CD14-positive monocyte (primary cell): ENCODE data around the gene KREMEN1. TPM values are rescaled to one million over a fixed set of nuclear protein-coding genes. Genes with fewer than 3 reads are reported as not detected.

ENCODE experiments used
- DNase-seq, 3 donors: peaks; one replicate each; pipeline ENCODE4 v3.0.0-alpha.2; 2011 to 2022
- H2AFZ ChIP-seq: 2 replicates; pipeline ENCODE4 v1.6.0; 2012; ENCODE audit warnings: mild to moderate bottlenecking, low read depth, low read length, inconsistent platforms; ENCODE audit not compliant: insufficient read depth, poor library complexity, severe bottlenecking
- H3K27ac ChIP-seq, 2 donors: 1 replicate in 1 of 2; 2 replicates in 1 of 2; pipeline ENCODE4 v1.5.1; 2012 to 2013; ENCODE audit warnings: low read length in 2 of 2, control low read depth in 1 of 2, inconsistent platforms in 1 of 2, low read depth in 1 of 2, mild to moderate bottlenecking in 1 of 2
- H3K27me3 ChIP-seq, 2 donors: one replicate each; pipeline versions ENCODE4 v1.6.0 to v1.6.1; 2011 to 2013; ENCODE audit warnings: low read length in 2 of 2; ENCODE audit not compliant: control insufficient read depth in 2 of 2, insufficient read depth in 2 of 2
- H3K36me3 ChIP-seq, 2 donors: replicated peaks in 1 of 2; 1 replicate in 1 of 2; 2 replicates in 1 of 2; pipeline versions ENCODE4 v1.5.1 to v1.6.1; 2012 to 2013; ENCODE audit warnings: low read length in 2 of 2, control low read depth in 1 of 2, inconsistent platforms in 1 of 2, mild to moderate bottlenecking in 1 of 2; ENCODE audit not compliant: insufficient read depth in 2 of 2, control insufficient read depth in 1 of 2
- H3K4me1 ChIP-seq, 2 donors: 1 replicate in 1 of 2; 2 replicates in 1 of 2; pipeline versions ENCODE4 v1.5.1 to v1.6.1; 2012 to 2013; ENCODE audit warnings: low read length in 2 of 2, control low read depth in 1 of 2, inconsistent platforms in 1 of 2, mild to moderate bottlenecking in 1 of 2, moderate library complexity in 1 of 2; ENCODE audit not compliant: insufficient read depth in 2 of 2, control insufficient read depth in 1 of 2
- H3K4me2 ChIP-seq: replicated peaks from 2 replicates; pipeline ENCODE3; 2012; ENCODE audit warnings: low read length, moderate library complexity, mild to moderate bottlenecking; ENCODE audit not compliant: poor library complexity, severe bottlenecking; ENCODE audit errors: extremely low read depth
- H3K4me3 ChIP-seq, 3 experiments: fragments of 200-600 bp in 1 of 3; sonication (generic) in 1 of 3; replicated peaks in 1 of 3; 1 replicate in 2 of 3; 2 replicates in 1 of 3; pipeline ENCODE4 v1.5.1; 2011 to 2013; ENCODE audit warnings: low read length in 3 of 3, mild to moderate bottlenecking in 3 of 3, control low read depth in 2 of 3, low read depth in 2 of 3, inconsistent platforms in 1 of 3, moderate library complexity in 1 of 3
- H3K79me2 ChIP-seq: 2 replicates; pipeline ENCODE4 v1.6.0; 2012; ENCODE audit warnings: mild to moderate bottlenecking, control low read depth, inconsistent platforms, low read length, moderate library complexity; ENCODE audit not compliant: insufficient read depth
- H3K9ac ChIP-seq: 2 replicates; pipeline ENCODE4 v1.6.0; 2017; ENCODE audit warnings: low read length, mild to moderate bottlenecking; ENCODE audit not compliant: insufficient read depth, poor library complexity, severe bottlenecking
- H3K9me3 ChIP-seq, 2 donors: replicated peaks in 1 of 2; 1 replicate in 1 of 2; 2 replicates in 1 of 2; pipeline versions ENCODE4 v1.5.1 to v1.6.1; 2012 to 2013; ENCODE audit warnings: low read length in 2 of 2, control low read depth in 1 of 2; ENCODE audit not compliant: control insufficient read depth in 1 of 2, insufficient read depth in 1 of 2
- H4K20me1 ChIP-seq: 2 replicates; pipeline ENCODE4 v1.6.0; 2012; ENCODE audit warnings: mild to moderate bottlenecking, low read length, control low read depth, moderate library complexity; ENCODE audit not compliant: insufficient read depth
- H3K27ac Mint-ChIP-seq, 7 donors: one replicate each; pipeline ENCODE4 v1.8.0; 2020; ENCODE audit warnings: mild to moderate bottlenecking in 7 of 7, mixed read lengths in 7 of 7, moderate library complexity in 6 of 7, inconsistent platforms in 2 of 7
- H3K27me3 Mint-ChIP-seq, 3 donors: one replicate each; pipeline ENCODE4 v1.8.0; 2021 to 2022; ENCODE audit warnings: low read depth in 3 of 3, mild to moderate bottlenecking in 3 of 3, mixed read lengths in 3 of 3, moderate library complexity in 3 of 3, inconsistent platforms in 1 of 3
- H3K36me3 Mint-ChIP-seq, 2 donors: one replicate each; pipeline ENCODE4 v1.8.0; 2020; ENCODE audit warnings: mixed read lengths in 2 of 2, inconsistent platforms in 1 of 2, mild to moderate bottlenecking in 1 of 2
- H3K4me1 Mint-ChIP-seq: one replicate; pipeline ENCODE4 v1.8.0; 2020; ENCODE audit warnings: mild to moderate bottlenecking, mixed read lengths
- H3K4me3 Mint-ChIP-seq, 2 donors: one replicate each; pipeline ENCODE4 v1.8.0; 2020; ENCODE audit warnings: mild to moderate bottlenecking in 2 of 2, mixed read lengths in 2 of 2, moderate library complexity in 1 of 2
- H3K9me3 Mint-ChIP-seq, 7 donors: one replicate each; pipeline ENCODE4 v1.8.0; 2020 to 2022; ENCODE audit warnings: mixed read lengths in 7 of 7, mild to moderate bottlenecking in 6 of 7, moderate library complexity in 6 of 7, inconsistent platforms in 2 of 7
- CTCF ChIP-seq: fragments of 200-600 bp; IDR thresholded peaks from one replicate; pipeline ENCODE4 v1.8.0; 2022; ENCODE audit warnings: antibody characterized with exemption, mild to moderate bottlenecking
- WGBS: methylation state at CpG from one replicate; pipeline ENCODE4 v1.1.5; 2013; ENCODE audit warnings: missing lambda C conversion rate; ENCODE audit not compliant: insufficient coverage; 5-methylcytosine and 5-hydroxymethylcytosine counted together
- intact Hi-C, 2 donors: fragments of 100-400 bp; cut with micrococcal nuclease; formaldehyde crosslinking; loops; one replicate each; pipeline versions ENCODE4 v1.15.0 to v1.15.1; 2023
- polyA plus RNA-seq, 3 donors: library from polyadenylated mRNA; depleted of rRNA in 1 of 3; unstranded in 2 of 3; stranded (reverse) in 1 of 3; fragments of 300-500 nt in 2 of 3; fragments of >200 nt in 1 of 3; fragmentation: Illumina TruSeq in 2 of 3; gene quantifications; 1 replicate in 2 of 3; 2 replicates in 1 of 3; pipeline ENCODE4 v1.2.3, GENCODE V29; 2012 to 2021

KREMEN1 gene
- polyA plus RNA-seq, 3 donors, result 0.47 to 1.6 (median 0.69) TPM

GRCh38 chr22:29060931-29061330 lies 11.9 kb upstream of the KREMEN1 start:
- no peak for TF ChIP-seq CTCF
- Histone ChIP-seq H3K79me2 (no peaks in the 10 kb centered on the region), H3K4me2 (no peak overlapping the region), H3K36me3 (no peaks in the 10 kb centered on the region), H3K4me1 (no peaks in the 10 kb centered on the region), H3K27me3 (peaks cover 3 to 29% of the 10 kb centered on the region in 2 donors), H3K4me3 (no peak overlapping the region), H3K9me3 (no peaks in the 10 kb centered on the region), H2AFZ (no peak overlapping the region), H4K20me1 (no peaks in the 10 kb centered on the region), H3K9ac (no peak overlapping the region), H3K27ac (no peak overlapping the region)
- 78% methylated on average over 4 of the region's 7 CpGs for WGBS
- peaks cover 8% of the 10 kb centered on the region for H3K4me1 Mint-ChIP-seq
- peaks cover 0 to 3% (median 0%) of the 10 kb centered on the region in 7 donors for H3K9me3 Mint-ChIP-seq
- peak overlapping the region in 1 of 2 donors; percentile 57 for H3K4me3 Mint-ChIP-seq
- H3K36me3 Mint-ChIP-seq, result no peaks in the 10 kb centered on the region
- intact Hi-C loops, result no loop called here
- no peak for DNase-seq
- no peak overlapping the region for H3K27ac Mint-ChIP-seq
- H3K27me3 Mint-ChIP-seq, result peaks cover 32 to 54% (median 50%) of the 10 kb centered on the region in 3 donors

- Histone ChIP-seq H4K20me1 (no peaks in the 10 kb centered on the region), H3K4me3 (no peak within 1 kb of the TSS), H3K9ac (no peak within 1 kb of the TSS), H3K27me3 (peaks cover 3 to 33% of the 10 kb centered on the region in 2 donors), H3K36me3 (no peaks in the 10 kb centered on the region), H3K4me2 (no peak within 1 kb of the TSS), H2AFZ (no peak within 1 kb of the TSS), H3K79me2 (no peaks in the 10 kb centered on the region), H3K27ac (no peak within 1 kb of the TSS), H3K9me3 (no peaks in the 10 kb centered on the region), H3K4me1 (no peaks in the 10 kb centered on the region)
- Mint-ChIP-seq H3K27me3 (peaks cover 36 to 59% (median 53%) of the 10 kb centered on the region in 3 donors), H3K4me3 (peak within 1 kb of the TSS in 1 of 2 donors; percentile 57), H3K4me1 (peaks cover 10% of the 10 kb centered on the region), H3K9me3 (peaks cover 0 to 3% (median 0%) of the 10 kb centered on the region in 7 donors), H3K27ac (peak within 1 kb of the TSS in 1 of 7 donors; percentile 21), H3K36me3 (no peaks in the 10 kb centered on the region)
- TF ChIP-seq CTCF, result no peak
- no CpG with 5 or more reads among the region's 2 CpGs for WGBS
- intact Hi-C loops, result no loop called here
- DNase-seq, result no peak
Measured at GRCh38 chr22:29061773-29062172, 11.1 kb upstream of the KREMEN1 start, which contains the start of gene C22orf31. TSS of gene C22orf31 (minus strand) at chr22:29061831. CDS start at chr22:29061792, 39 bp downstream.
